Mesodermal cell (in vitro differentiated cells): ENCODE data around the gene ITGA8.
"Not testable (repeated sequence)": the region's sequence is repeated elsewhere in the genome, so short reads cannot be mapped to it uniquely, and the experiment has no call there.

ENCODE experiments used
- H3K27ac ChIP-seq: 2 replicates; pipeline ENCODE4 v1.7.0; 2013; ENCODE audit warnings: mild to moderate bottlenecking, low read depth, low read length, moderate library complexity; ENCODE audit not compliant: severe bottlenecking
- H3K36me3 ChIP-seq: 2 replicates; pipeline ENCODE4 v1.7.1; 2013; ENCODE audit warnings: mild to moderate bottlenecking, low read length, moderate library complexity; ENCODE audit not compliant: control insufficient read depth, insufficient read depth
- H3K4me1 ChIP-seq: one replicate; pipeline ENCODE4 v1.7.1; 2013; ENCODE audit warnings: mild to moderate bottlenecking, low read length; ENCODE audit not compliant: insufficient read depth, control insufficient read depth, poor library complexity, severe bottlenecking
- H3K4me3 ChIP-seq: 2 replicates; pipeline ENCODE4 v1.7.0; 2013; ENCODE audit warnings: low read length, control low read depth, mild to moderate bottlenecking; ENCODE audit not compliant: insufficient read depth, poor library complexity, severe bottlenecking; ENCODE audit errors: extremely low read depth
- H3K9me3 ChIP-seq: 2 replicates; pipeline ENCODE4 v1.7.1; 2013; ENCODE audit warnings: mild to moderate bottlenecking, low read length, moderate library complexity; ENCODE audit not compliant: control insufficient read depth
- WGBS, 2 experiments: methylation state at CpG; one replicate each; pipeline ENCODE4 v1.1.5; 2013; ENCODE audit warnings: missing lambda C conversion rate in 2 of 2; ENCODE audit not compliant: insufficient coverage in 2 of 2; 5-methylcytosine and 5-hydroxymethylcytosine counted together

ITGA8 gene

GRCh38 chr10:15539262-15539661 is 180.5 kb downstream of the ITGA8 start:
- 100% methylated on average over 1 of the region's 1 CpG for WGBS, 2 experiments
- no peaks in the 10 kb centered on the region for H3K36me3 ChIP-seq

DNA sequence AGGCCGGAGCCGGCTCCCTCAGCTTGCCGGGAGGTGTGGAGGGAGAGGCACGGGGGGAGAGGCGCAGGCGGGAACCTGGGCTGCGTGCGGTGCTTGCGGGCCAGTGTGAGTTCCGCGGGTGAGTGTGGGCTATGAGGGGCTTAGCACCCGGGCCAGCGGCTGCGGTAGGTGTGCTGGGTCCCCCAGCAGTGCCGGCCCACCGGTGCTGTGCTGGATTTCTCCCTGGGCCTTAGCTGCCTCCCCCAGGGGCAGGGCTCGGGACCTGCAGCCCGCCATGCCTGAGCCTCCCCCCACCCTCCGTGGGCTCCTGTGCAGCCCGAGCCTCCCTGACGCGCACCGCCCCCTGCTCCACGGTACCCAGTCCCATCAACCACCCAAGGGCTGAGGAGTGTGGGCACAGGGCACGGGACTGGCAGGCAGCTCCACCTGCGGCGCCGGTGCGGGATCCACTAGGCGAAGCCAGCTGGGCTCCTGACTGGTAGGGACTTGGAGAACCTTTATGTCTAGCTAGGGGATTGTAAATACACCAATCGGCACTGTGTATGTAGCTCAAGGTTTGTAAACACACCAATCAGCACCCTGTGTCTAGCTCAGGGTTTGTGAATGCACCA is 184.7 kb downstream of the ITGA8 start:
- not testable (repeated sequence) for H3K4me3 ChIP-seq, H3K4me1 ChIP-seq, H3K36me3 ChIP-seq, H3K27ac ChIP-seq, H3K9me3 ChIP-seq
- 99 to 100% methylated on average over 8 to 24 of the region's 31 CpGs for WGBS, 2 experiments

More at GRCh38 chr10:15539262-15539661, 180.5 kb downstream of the ITGA8 start:
- Histone ChIP-seq H3K27ac (no peak overlapping the region), H3K4me3 (no peak overlapping the region), H3K9me3 (no peaks in the 10 kb centered on the region), H3K4me1 (no peaks in the 10 kb centered on the region)

DNA sequence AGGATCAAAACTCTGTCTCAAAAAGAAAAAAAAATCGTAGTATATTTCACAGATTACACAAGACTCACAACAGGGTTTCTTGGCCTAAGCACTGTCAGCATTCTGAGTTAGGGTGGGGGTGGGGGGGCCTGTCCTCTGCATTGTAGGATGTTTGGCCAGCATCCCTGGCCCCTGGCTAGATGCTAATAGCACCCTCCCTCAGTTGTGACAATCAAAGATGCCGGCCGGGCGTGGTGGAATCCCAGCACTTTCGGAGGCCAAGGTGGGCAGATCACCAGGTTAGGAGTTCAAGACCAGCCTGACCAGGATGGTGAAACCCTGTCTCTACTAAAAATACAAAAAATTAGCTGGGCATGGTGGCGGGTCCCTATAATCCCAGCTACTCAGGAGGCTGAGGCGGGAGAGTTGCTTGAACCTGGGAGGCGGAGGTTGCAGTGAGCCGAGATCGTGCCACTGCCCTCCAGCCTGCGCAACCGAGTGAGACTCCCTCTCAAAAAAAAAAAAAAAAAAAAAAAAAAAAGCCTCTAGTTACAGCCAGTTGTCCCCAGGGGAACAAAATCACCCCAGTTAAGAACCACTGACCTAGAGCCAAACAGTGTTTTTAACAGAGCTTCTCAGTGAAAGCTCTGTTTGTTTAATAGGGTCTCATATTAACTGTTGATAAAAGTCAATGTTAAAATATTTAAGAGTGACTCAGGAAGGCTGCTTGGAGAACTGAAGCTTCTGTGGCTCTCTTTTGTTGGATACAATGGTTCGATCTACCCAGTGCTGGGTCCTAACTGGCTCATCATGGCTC is 187.6 kb downstream of the ITGA8 start:
- Histone ChIP-seq H3K4me3 (no peak overlapping the region), H3K27ac (no peak overlapping the region), H3K4me1 (no peaks in the 10 kb centered on the region), H3K9me3 (no peaks in the 10 kb centered on the region), H3K36me3 (no peaks in the 10 kb centered on the region)
- WGBS, 2 experiments: 71 to 91% methylated on average over 1 to 10 of the region's 13 CpGs

DNA sequence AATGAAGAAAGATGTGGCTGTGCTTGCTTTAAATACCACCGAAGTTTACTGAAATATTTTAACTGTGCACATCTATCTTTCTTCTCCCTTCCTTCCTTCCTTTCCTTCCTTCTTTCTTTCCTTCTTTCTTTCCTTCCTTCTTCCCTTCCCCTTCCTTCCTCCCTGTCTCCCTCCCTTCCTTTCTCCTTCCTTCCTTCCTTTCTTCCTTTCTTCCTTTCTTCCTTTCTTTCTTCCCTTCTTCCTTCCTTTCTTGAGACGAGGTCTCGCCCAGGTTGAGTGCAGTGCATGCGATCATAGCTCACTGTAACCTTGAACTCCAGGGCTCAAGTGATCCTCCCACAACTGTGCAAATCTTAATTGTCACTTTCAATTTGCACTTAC is 190.9 kb downstream of the ITGA8 start:
- Histone ChIP-seq H3K36me3 (no peaks in the 10 kb centered on the region), H3K9me3 (no peaks in the 10 kb centered on the region), H3K4me3 (no peak overlapping the region), H3K27ac (no peak overlapping the region), H3K4me1 (no peaks in the 10 kb centered on the region)
- WGBS, 2 experiments: 94% methylated on average over 3 to 4 of the region's 4 CpGs

DNA sequence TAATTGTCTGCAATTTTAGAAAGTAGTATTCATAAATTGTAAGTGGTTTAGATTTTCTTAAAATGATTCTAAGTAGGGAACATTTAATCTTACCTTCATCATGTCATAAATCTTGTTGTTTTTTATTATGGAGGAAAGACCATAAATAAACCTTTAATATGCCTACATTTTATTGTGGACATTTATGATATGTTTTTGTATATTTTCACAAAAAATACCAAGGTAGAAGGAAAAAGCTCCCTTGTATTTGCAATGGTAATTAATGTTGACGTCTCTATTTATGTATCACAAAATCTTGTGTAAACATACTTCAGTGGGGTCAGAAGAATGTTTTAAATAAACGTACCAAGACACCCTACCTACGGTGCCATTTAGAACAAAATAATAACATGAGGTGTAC is 193.0 kb downstream of the ITGA8 start:
- no peaks in the 10 kb centered on the region for H3K9me3 ChIP-seq
- no peak overlapping the region for H3K4me3 ChIP-seq
- H3K27ac ChIP-seq: no peak overlapping the region
- H3K36me3 ChIP-seq: no peaks in the 10 kb centered on the region
- no peaks in the 10 kb centered on the region for H3K4me1 ChIP-seq
- WGBS, 2 experiments: no CpG with 5 or more reads among the region's 3 CpGs

GRCh38 chr10:15521328-15521903 is 198.3 kb downstream of the ITGA8 start:
- Histone ChIP-seq H3K4me3 (no peak overlapping the region), H3K36me3 (no peaks in the 10 kb centered on the region), H3K4me1 (no peaks in the 10 kb centered on the region), H3K27ac (no peak overlapping the region), H3K9me3 (no peaks in the 10 kb centered on the region)
- WGBS, 2 experiments: 96 to 97% methylated on average over 8 of the region's 11 CpGs

GRCh38 chr10:15518250-15518649 is 201.5 kb downstream of the ITGA8 start:
- no peak overlapping the region for H3K27ac ChIP-seq
- no peak overlapping the region for H3K4me3 ChIP-seq
- WGBS, 2 experiments: 87 to 100% methylated on average over 1 to 3 of the region's 4 CpGs
- no peaks in the 10 kb centered on the region for H3K4me1 ChIP-seq
- H3K36me3 ChIP-seq: no peaks in the 10 kb centered on the region
- H3K9me3 ChIP-seq: no peaks in the 10 kb centered on the region

GRCh38 chr10:15516256-15517085 is 203.3 kb downstream of the ITGA8 start:
- no peak overlapping the region for H3K27ac ChIP-seq
- no peak overlapping the region for H3K4me3 ChIP-seq
- 91 to 96% methylated on average over 4 of the region's 4 CpGs for WGBS, 2 experiments
- H3K9me3 ChIP-seq: no peaks in the 10 kb centered on the region
- no peaks in the 10 kb centered on the region for H3K36me3 ChIP-seq
- H3K4me1 ChIP-seq: no peaks in the 10 kb centered on the region

DNA sequence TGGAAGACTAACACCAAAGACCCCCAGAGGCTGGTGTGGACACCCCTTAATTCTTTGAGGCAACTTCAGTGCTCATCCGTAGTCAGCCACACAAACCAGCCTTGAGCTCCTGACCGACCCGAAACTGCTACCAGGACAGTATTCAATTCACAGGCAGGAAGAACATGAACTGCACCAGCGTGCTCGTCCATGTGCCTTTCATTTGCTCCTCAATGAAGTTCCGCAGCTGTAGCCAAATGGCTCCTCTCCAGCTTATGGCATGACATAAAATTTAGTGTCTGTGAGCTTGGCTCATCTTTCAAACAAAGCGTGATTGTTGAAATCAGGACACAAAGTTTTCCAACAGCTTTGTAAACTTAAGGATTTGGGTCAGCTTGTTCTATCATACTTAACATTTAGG is 204.5 kb downstream of the ITGA8 start:
- 94 to 97% methylated on average over 6 of the region's 7 CpGs for WGBS, 2 experiments
- no peak overlapping the region for H3K4me3 ChIP-seq

GRCh38 chr10:15510963-15511362 is 208.8 kb downstream of the ITGA8 start:
- Histone ChIP-seq H3K9me3 (peaks cover 4% of the 10 kb centered on the region), H3K27ac (no peak overlapping the region), H3K36me3 (no peaks in the 10 kb centered on the region), H3K4me1 (no peaks in the 10 kb centered on the region), H3K4me3 (no peak overlapping the region)
- WGBS, 2 experiments: 63 to 64% methylated on average over 3 of the region's 3 CpGs

More for the DNA sequence above, 204.5 kb downstream of the ITGA8 start:
- no peaks in the 10 kb centered on the region for H3K36me3 ChIP-seq
- H3K4me1 ChIP-seq: no peaks in the 10 kb centered on the region
- no peaks in the 10 kb centered on the region for H3K9me3 ChIP-seq
- no peak overlapping the region for H3K27ac ChIP-seq
